ENCODE measurements around the gene DCAF12.

The DCAF12 gene

DNA sequence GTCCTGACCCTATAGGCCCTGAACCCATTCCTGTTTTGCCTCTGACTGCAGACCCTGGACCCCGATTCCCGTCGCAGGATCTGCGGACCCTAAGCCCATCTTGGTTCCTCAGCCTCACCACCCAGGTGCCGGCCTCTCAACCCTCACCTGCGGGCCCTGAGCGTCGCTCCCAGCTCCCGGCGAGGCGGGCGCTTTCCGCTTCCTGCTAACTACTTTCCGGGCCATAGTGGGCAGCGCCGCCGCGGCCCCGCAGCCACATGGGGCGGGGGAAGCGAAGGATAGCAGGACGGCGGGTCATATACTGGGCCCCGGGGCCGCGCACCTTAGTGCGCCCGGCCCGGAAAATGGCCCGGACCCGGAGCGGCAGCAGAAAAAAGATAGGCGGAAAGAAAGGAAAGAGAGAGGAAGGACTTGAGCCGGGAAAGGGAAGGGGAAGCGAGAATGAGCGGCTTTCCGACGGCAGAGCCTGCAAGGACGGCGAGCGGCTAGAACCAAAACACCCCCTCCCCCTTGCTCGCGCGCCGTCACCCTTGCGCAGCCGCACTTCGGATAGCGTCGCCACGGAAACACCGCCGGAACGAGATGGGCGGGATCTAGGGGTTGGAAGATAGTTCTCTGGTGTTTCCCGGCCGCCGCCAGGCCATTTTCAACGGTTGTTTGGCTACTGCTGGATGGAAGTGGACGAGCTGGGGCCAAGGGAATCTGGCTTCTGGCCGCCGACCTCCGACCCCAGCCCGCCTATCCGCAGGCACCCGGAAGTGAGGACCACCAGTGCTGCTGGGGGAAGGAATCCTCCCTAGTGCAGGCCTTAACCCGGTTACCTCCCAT, at the start of gene DCAF12:
TSS of gene DCAF12 (minus strand) at position 492 of the 828 bp plus-strand sequence. CDS start at position 225, 267 bp downstream.
- TF ChIP-seq, protein P1, sequence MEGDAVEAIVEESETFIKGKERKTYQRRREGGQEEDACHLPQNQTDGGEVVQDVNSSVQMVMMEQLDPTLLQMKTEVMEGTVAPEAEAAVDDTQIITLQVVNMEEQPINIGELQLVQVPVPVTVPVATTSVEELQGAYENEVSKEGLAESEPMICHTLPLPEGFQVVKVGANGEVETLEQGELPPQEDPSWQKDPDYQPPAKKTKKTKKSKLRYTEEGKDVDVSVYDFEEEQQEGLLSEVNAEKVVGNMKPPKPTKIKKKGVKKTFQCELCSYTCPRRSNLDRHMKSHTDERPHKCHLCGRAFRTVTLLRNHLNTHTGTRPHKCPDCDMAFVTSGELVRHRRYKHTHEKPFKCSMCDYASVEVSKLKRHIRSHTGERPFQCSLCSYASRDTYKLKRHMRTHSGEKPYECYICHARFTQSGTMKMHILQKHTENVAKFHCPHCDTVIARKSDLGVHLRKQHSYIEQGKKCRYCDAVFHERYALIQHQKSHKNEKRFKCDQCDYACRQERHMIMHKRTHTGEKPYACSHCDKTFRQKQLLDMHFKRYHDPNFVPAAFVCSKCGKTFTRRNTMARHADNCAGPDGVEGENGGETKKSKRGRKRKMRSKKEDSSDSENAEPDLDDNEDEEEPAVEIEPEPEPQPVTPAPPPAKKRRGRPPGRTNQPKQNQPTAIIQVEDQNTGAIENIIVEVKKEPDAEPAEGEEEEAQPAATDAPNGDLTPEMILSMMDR (conservative IDR thresholded peaks at IDR 0.05; ENCODE audit: low read depth, low read length), result no peak
- DNase-seq (ENCODE audit: low read depth), result peak; percentile 51
- H3K4me3 ChIP-seq (ENCODE audit: low read length), result peak within 1 kb of the TSS; percentile 96

- H3K4me3 ChIP-seq (ENCODE audit: low read length), result no peak overlapping the region
- no peak for DNase-seq (ENCODE audit: low read depth)
- TF ChIP-seq, protein P1 (conservative IDR thresholded peaks at IDR 0.05; ENCODE audit: low read depth, low read length), result no peak
These were observed 49.6 kb upstream of the DCAF12 start for GRCh38 chr9:34176089-34176488.

DNA sequence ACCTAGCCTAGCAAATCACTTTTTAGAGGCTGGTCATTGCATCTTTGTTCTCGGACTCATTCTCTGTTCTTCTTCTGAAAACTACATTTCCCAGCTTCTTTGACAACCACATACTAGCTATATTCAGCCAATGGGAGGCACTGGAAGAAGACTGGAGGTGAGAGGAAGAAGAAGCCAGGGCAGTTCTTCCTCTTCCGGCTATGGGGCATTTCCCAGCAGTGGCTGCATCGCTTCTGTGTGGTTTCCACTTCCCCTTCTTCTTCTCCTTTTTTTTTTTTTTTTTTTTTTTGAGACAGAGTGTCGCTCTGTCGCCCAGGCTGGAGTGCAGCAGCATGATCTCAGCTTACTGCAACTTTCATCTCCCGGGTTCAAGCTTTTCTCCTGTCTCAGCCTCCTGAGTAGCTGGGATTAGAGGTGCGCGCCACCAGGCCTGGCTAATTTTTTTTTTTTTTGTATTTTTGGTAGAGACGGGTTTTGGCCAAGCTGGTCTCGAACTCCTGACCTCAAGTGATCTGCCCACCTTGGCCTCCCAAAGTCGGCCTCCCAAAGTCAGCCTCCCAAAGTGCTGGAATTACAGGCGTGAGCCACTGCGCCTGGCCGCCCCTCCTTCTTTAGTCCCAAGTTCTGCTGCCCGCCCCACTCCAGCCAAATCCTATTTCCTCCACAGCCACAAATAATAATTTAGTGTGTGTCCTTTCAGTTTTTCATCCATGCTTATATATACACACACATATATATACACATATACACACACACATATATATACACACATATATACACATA, 45.4 kb upstream of the DCAF12 start:
- no peak overlapping the region for H3K4me3 ChIP-seq (ENCODE audit: low read length)
- no peak for DNase-seq (ENCODE audit: low read depth)
- TF ChIP-seq, protein P1 (conservative IDR thresholded peaks at IDR 0.05; ENCODE audit: low read depth, low read length), result no peak

DNA sequence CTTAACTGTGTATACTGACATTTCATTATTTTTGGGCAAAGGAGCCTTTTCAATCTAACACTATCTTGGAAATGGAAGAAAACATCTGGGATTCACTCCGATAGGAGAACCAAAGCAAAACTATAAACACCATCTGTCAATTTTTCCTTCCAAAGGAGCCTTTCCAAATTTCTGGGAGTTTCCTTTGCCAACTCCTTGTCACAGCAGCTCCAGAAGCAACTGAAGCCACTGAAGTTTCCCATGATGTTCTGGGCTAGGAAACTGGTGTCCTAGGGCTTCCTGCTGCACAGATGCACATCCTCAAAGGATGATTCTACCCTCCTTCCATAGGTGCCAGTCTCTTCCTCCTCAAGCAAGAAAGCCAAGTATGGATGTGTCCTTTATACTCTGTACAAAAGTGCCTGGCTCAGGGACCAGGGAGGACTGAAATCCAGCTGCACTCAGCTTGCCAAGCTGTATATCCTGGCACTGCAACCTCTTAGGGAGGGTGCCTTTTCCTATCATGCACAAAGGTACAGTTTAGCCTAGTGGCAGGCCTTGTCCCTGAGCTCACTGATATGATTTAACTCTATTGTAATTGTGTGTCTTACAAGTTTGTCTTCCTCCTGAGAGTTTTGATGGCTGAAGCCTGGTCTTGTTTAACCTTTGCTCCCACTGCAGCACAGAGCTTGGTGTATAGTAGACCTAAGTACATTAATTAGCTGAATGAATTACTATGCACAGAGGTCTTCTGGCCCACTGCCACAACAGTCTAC, 43.9 kb upstream of the DCAF12 start:
- no peak for DNase-seq (ENCODE audit: low read depth)
- TF ChIP-seq, protein P1 (conservative IDR thresholded peaks at IDR 0.05; ENCODE audit: low read depth, low read length), result no peak
- H3K4me3 ChIP-seq (ENCODE audit: low read length), result no peak overlapping the region

GRCh38 chr9:34169125-34169524, 42.6 kb upstream of the DCAF12 start:
- H3K4me3 ChIP-seq (ENCODE audit: low read length), result no peak overlapping the region
- no peak for DNase-seq (ENCODE audit: low read depth)
- TF ChIP-seq, protein P1 (conservative IDR thresholded peaks at IDR 0.05; ENCODE audit: low read depth, low read length), result no peak

- H3K4me3 ChIP-seq (ENCODE audit: low read length), result no peak overlapping the region
- TF ChIP-seq, protein P1 (conservative IDR thresholded peaks at IDR 0.05; ENCODE audit: low read depth, low read length), result no peak
- DNase-seq (ENCODE audit: low read depth), result no peak
These were observed 36.9 kb upstream of the DCAF12 start for GRCh38 chr9:34163434-34163833.
